Measurements from ENCODE around the gene CHPF2. TPM values are rescaled to one million over a fixed set of nuclear protein-coding genes. Genes with fewer than 3 reads are reported as not detected.

CHPF2 gene
- total RNA-seq, 1 experiment from 2014 or later, result 19.5 TPM

- H3K4me3 ChIP-seq (replicated peaks in 1 of 2; ENCODE audit: low read depth in 1 of 2, low read length in 2 of 2), result no peak overlapping the region
- BruUV-seq (replicated peaks), result no TSS peak
- no peaks in the 10 kb centered on the region for H3K27me3 ChIP-seq (ENCODE audit: insufficient read depth, low read length)
- no peaks in the 10 kb centered on the region for H3K4me1 ChIP-seq (ENCODE audit: control insufficient read depth in 1 of 2, insufficient read depth in 2 of 2, low read length in 2 of 2)
- no peaks in the 10 kb centered on the region for H3K79me2 ChIP-seq (ENCODE audit: insufficient read depth, low read length)
- DNase-seq (ENCODE audit: low read depth, low spot score), result no peak
- no peak for TF ChIP-seq YY1 (IDR thresholded peaks at IDR 0.05; ENCODE audit: extremely low read depth, insufficient replicate concordance, low read depth, low read length)
- no peak for TF ChIP-seq SRF (IDR thresholded peaks at IDR 0.05; ENCODE audit: low read depth)
- no peak for TF ChIP-seq EZH2phosphoT487 (IDR thresholded peaks at IDR 0.05; ENCODE audit: borderline replicate concordance)
- no peak for TF ChIP-seq SP1 (IDR thresholded peaks at IDR 0.05; ENCODE audit: low read depth)
- TF ChIP-seq ZBTB33 (IDR thresholded peaks at IDR 0.05; ENCODE audit: extremely low read depth, insufficient replicate concordance, low read length), result no peak
- no peak for TF ChIP-seq MAX (IDR thresholded peaks at IDR 0.05)
- no peak for TF ChIP-seq ZFX (IDR thresholded peaks at IDR 0.05)
- no peak for TF ChIP-seq SIN3A (IDR thresholded peaks at IDR 0.05; ENCODE audit: low read depth)
- TF ChIP-seq REST (IDR thresholded peaks at IDR 0.05; ENCODE audit: low read depth), result no peak
- TF ChIP-seq EZH2 (IDR thresholded peaks at IDR 0.05), result no peak
- no peak for TF ChIP-seq TCF7L2 (IDR thresholded peaks at IDR 0.05; ENCODE audit: borderline replicate concordance, extremely low read depth, insufficient read depth, insufficient read length)
- TF ChIP-seq ZNF274 (IDR thresholded peaks at IDR 0.05; ENCODE audit: low read depth, low read length), result no peak
- no peak for TF ChIP-seq CBX3 (IDR thresholded peaks at IDR 0.05; ENCODE audit: low read depth)
- no peak for TF ChIP-seq POLR2AphosphoS5 (IDR thresholded peaks at IDR 0.05; ENCODE audit: low read depth, low read length)
- no peak for TF ChIP-seq POLR2A (IDR thresholded peaks at IDR 0.05; ENCODE audit: borderline replicate concordance, extremely low read depth, insufficient read depth, insufficient read length)
- TF ChIP-seq JUND (IDR thresholded peaks at IDR 0.05), result no peak
- TF ChIP-seq ELF1 (IDR thresholded peaks at IDR 0.05; ENCODE audit: borderline replicate concordance, low read depth), result no peak
- no peak for TF ChIP-seq RAD21 (IDR thresholded peaks at IDR 0.05; ENCODE audit: low read depth)
- no peak for TF ChIP-seq CTCF (IDR thresholded peaks at IDR 0.05 in 2 of 3, conservative IDR thresholded peaks at IDR 0.05 in 1 of 3; ENCODE audit: borderline replicate concordance in 1 of 3, insufficient read depth in 1 of 3, low read depth in 2 of 3, low read length in 2 of 3)
- H3K4me2 ChIP-seq (ENCODE audit: low read length), result no peak overlapping the region
- intact Hi-C loops (cut with micrococcal nuclease), result no loop called here
- H2AFZ ChIP-seq (ENCODE audit: low read depth, low read length, poor library complexity, severe bottlenecking), result no peak overlapping the region
- no peaks in the 10 kb centered on the region for H3K36me3 ChIP-seq (ENCODE audit: control insufficient read depth in 1 of 2, insufficient read depth in 2 of 2, low read length in 2 of 2)
- ChIA-PET RAD21 (ENCODE audit: low non-redundant PET in 1 of 2, low total read pairs in 2 of 2, uncharacterized antibody in 2 of 2, unreplicated experiment in 2 of 2) (no interaction called here), CTCF (no interaction called here), POLR2A (no interaction called here)
- H3K9me2 ChIP-seq (ENCODE audit: insufficient read depth), result no peaks in the 10 kb centered on the region
- H3K9ac ChIP-seq (ENCODE audit: low read length), result no peak overlapping the region
- ATAC-seq, result no peak
- no peak overlapping the region for H3K27ac ChIP-seq (ENCODE audit: low read depth, low read length)
- H4K20me1 ChIP-seq (ENCODE audit: insufficient read depth), result no peaks in the 10 kb centered on the region
- H3K9me3 ChIP-seq (ENCODE audit: control insufficient read depth in 1 of 2, insufficient read depth in 1 of 2, low read depth in 1 of 2, low read length in 2 of 2), result no peaks in the 10 kb centered on the region; a peak in 1 of 4 replicates
Measured at GRCh38 chr7:151286148-151286547, 53.9 kb downstream of the CHPF2 start.

All from HCT116 (cell line).